DMS79 (cell line): ENCODE measurements around the gene VSIR.

Experiments used
- DNase-seq: peaks from one replicate; lab custom pipeline; 2025; lab: John Stamatoyannopoulos, UW

Gene VSIR

GRCh38 chr10:71782221-71782916 is 9.0 kb upstream of the VSIR start:
- DNase-seq, result no peak

- no peak for DNase-seq
Observed at GRCh38 chr10:71780719-71781118, 7.4 kb upstream of the VSIR start.

- DNase-seq, result no peak
Observed at GRCh38 chr10:71780156-71780555, 6.8 kb upstream of the VSIR start.

- no peak for DNase-seq
Observed at GRCh38 chr10:71779641-71780040, 6.3 kb upstream of the VSIR start.

GRCh38 chr10:71778071-71778825 is 4.9 kb upstream of the VSIR start:
- DNase-seq, result no peak

GRCh38 chr10:71777213-71777985 is 4.1 kb upstream of the VSIR start:
- DNase-seq, result no peak

GRCh38 chr10:71776481-71776925 is 3.2 kb upstream of the VSIR start:
- DNase-seq, result no peak

- DNase-seq, result no peak
Observed at GRCh38 chr10:71774916-71775702, 1.8 kb upstream of the VSIR start.

GRCh38 chr10:71772832-71773220 is 494 bp downstream of the VSIR start:
- no peak for DNase-seq

- no peak for DNase-seq
Observed at GRCh38 chr10:71771821-71772617, 1.3 kb downstream of the VSIR start.

GRCh38 chr10:71771204-71771603 is 2.1 kb downstream of the VSIR start:
- DNase-seq, result no peak

- no peak for DNase-seq
Observed at GRCh38 chr10:71770789-71771188, 2.5 kb downstream of the VSIR start.

- DNase-seq, result no peak
Observed at GRCh38 chr10:71770255-71770654, 3.1 kb downstream of the VSIR start.

- no peak for DNase-seq
Observed at GRCh38 chr10:71769279-71769823, 4.0 kb downstream of the VSIR start.

GRCh38 chr10:71767420-71768035 is 5.8 kb downstream of the VSIR start:
- no peak for DNase-seq

- no peak for DNase-seq
Observed at GRCh38 chr10:71766717-71767419, 6.5 kb downstream of the VSIR start.

- no peak for DNase-seq
Observed at GRCh38 chr10:71765906-71766716, 7.2 kb downstream of the VSIR start.

GRCh38 chr10:71765176-71765904 is 8.0 kb downstream of the VSIR start:
- no peak for DNase-seq
